Measurements from ENCODE around the gene HS3ST6.

DNA sequence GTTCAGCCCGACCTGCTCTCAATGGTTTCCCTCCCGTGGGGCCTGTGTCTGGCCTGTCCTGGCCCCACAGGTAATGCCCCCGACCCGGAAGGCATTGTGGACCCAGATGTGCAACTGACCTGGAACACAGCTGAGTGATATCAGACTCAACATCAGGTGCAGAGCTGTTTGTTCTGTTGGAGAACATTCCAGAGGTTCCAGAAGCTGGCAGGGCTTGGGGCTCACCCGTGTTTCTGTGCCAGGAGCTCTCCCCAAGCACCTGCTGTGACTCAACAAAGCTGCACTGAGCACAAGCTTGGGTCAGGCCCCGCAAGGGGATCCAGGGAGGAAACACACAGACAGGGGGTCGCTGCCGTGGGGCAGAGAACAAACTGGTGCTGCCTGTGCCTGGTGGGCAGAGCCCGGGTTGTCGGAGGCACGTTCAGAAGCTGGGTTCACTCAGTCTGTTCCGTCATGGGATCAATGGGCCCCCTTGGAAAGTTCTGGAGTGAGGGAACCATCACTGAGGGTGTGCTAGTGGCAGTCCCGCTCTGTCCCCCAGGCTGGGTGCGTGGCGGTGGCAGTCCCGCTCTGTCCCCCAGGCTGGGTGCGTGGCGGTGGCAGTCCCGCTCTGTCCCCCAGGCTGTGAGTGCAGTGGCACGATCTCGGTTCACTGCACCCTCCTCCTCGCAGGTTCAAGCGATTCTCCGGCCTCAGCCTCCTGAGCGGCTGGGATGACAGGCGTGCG, 22.1 kb downstream of the HS3ST6 start:
- TF ChIP-seq POLR2A (IDR thresholded peaks at IDR 0.05; ENCODE audit: low read depth, low read length), result no peak
- TF ChIP-seq POLR2AphosphoS5 (IDR thresholded peaks at IDR 0.05; ENCODE audit: low read depth, low read length), result no peak
- TF ChIP-seq TAF1 (IDR thresholded peaks at IDR 0.05; ENCODE audit: borderline replicate concordance, low read depth, low read length), result no peak

Measured in GM12892 (cell line).